ENCODE data around the gene MCF2L2.
"Not testable (repeated sequence)": the region's sequence is repeated elsewhere in the genome, so short reads cannot be mapped to it uniquely, and the experiment has no call there.

Gene MCF2L2

GRCh38 chr3:183378008-183378407, 50.4 kb downstream of the MCF2L2 start:
- FAIRE-seq (no peak), DNase-seq (ENCODE audit: insufficient read length) (no peak)
- TF ChIP-seq POLR2A (IDR thresholded peaks at IDR 0.05; ENCODE audit: low read depth, low read length) (no peak), POLR2AphosphoS5 (IDR thresholded peaks at IDR 0.05; ENCODE audit: low read depth, low read length) (no peak), TAF1 (IDR thresholded peaks at IDR 0.05; ENCODE audit: borderline replicate concordance, low read depth, low read length) (no peak)

GRCh38 chr3:183377307-183377959, 51.0 kb downstream of the MCF2L2 start:
- no peak for FAIRE-seq
- DNase-seq (ENCODE audit: insufficient read length), result no peak
- TF ChIP-seq TAF1 (IDR thresholded peaks at IDR 0.05; ENCODE audit: borderline replicate concordance, low read depth, low read length) (no peak), POLR2AphosphoS5 (IDR thresholded peaks at IDR 0.05; ENCODE audit: low read depth, low read length) (no peak), POLR2A (IDR thresholded peaks at IDR 0.05; ENCODE audit: low read depth, low read length) (no peak)

- FAIRE-seq, result no peak
- TF ChIP-seq TAF1 (IDR thresholded peaks at IDR 0.05; ENCODE audit: borderline replicate concordance, low read depth, low read length) (no peak), POLR2AphosphoS5 (IDR thresholded peaks at IDR 0.05; ENCODE audit: low read depth, low read length) (no peak), POLR2A (IDR thresholded peaks at IDR 0.05; ENCODE audit: low read depth, low read length) (no peak)
- DNase-seq (ENCODE audit: insufficient read length), result no peak
These were observed 52.6 kb downstream of the MCF2L2 start for GRCh38 chr3:183375787-183376186.

- FAIRE-seq (no peak), DNase-seq (ENCODE audit: insufficient read length) (no peak)
- TF ChIP-seq POLR2A (IDR thresholded peaks at IDR 0.05; ENCODE audit: low read depth, low read length) (no peak), TAF1 (IDR thresholded peaks at IDR 0.05; ENCODE audit: borderline replicate concordance, low read depth, low read length) (no peak), POLR2AphosphoS5 (IDR thresholded peaks at IDR 0.05; ENCODE audit: low read depth, low read length) (no peak)
These were observed 53.1 kb downstream of the MCF2L2 start for GRCh38 chr3:183375337-183375736.

- DNase-seq (ENCODE audit: insufficient read length) (no peak), FAIRE-seq (no peak)
- TF ChIP-seq POLR2A (IDR thresholded peaks at IDR 0.05; ENCODE audit: low read depth, low read length), result no peak
- TF ChIP-seq TAF1 (IDR thresholded peaks at IDR 0.05; ENCODE audit: borderline replicate concordance, low read depth, low read length), result no peak
- no peak for TF ChIP-seq POLR2AphosphoS5 (IDR thresholded peaks at IDR 0.05; ENCODE audit: low read depth, low read length)
These were observed 55.5 kb downstream of the MCF2L2 start for GRCh38 chr3:183372911-183373310.

GRCh38 chr3:183371600-183371968, 56.8 kb downstream of the MCF2L2 start:
- DNase-seq (ENCODE audit: insufficient read length); FAIRE-seq: not testable (repeated sequence)

- TF ChIP-seq POLR2AphosphoS5 (IDR thresholded peaks at IDR 0.05; ENCODE audit: low read depth, low read length), result no peak
- no peak for TF ChIP-seq TAF1 (IDR thresholded peaks at IDR 0.05; ENCODE audit: borderline replicate concordance, low read depth, low read length)
- TF ChIP-seq POLR2A (IDR thresholded peaks at IDR 0.05; ENCODE audit: low read depth, low read length), result no peak
- DNase-seq (ENCODE audit: insufficient read length), result no peak
These were observed 58.0 kb downstream of the MCF2L2 start for GRCh38 chr3:183370391-183370790.

GRCh38 chr3:183369627-183370026, 58.8 kb downstream of the MCF2L2 start:
- DNase-seq (ENCODE audit: insufficient read length), result no peak
- no peak for TF ChIP-seq POLR2AphosphoS5 (IDR thresholded peaks at IDR 0.05; ENCODE audit: low read depth, low read length)
- TF ChIP-seq POLR2A (IDR thresholded peaks at IDR 0.05; ENCODE audit: low read depth, low read length), result no peak
- TF ChIP-seq TAF1 (IDR thresholded peaks at IDR 0.05; ENCODE audit: borderline replicate concordance, low read depth, low read length), result no peak
- no peak for FAIRE-seq

More at GRCh38 chr3:183370391-183370790, 58.0 kb downstream of the MCF2L2 start:
- FAIRE-seq, result no peak

- DNase-seq (ENCODE audit: insufficient read length) (no peak), FAIRE-seq (no peak)
- no peak for TF ChIP-seq POLR2A (IDR thresholded peaks at IDR 0.05; ENCODE audit: low read depth, low read length)
- TF ChIP-seq TAF1 (IDR thresholded peaks at IDR 0.05; ENCODE audit: borderline replicate concordance, low read depth, low read length), result no peak
- no peak for TF ChIP-seq POLR2AphosphoS5 (IDR thresholded peaks at IDR 0.05; ENCODE audit: low read depth, low read length)
These were observed 59.3 kb downstream of the MCF2L2 start for GRCh38 chr3:183369117-183369516.

- TF ChIP-seq POLR2AphosphoS5 (IDR thresholded peaks at IDR 0.05; ENCODE audit: low read depth, low read length) (no peak), POLR2A (IDR thresholded peaks at IDR 0.05; ENCODE audit: low read depth, low read length) (no peak), TAF1 (IDR thresholded peaks at IDR 0.05; ENCODE audit: borderline replicate concordance, low read depth, low read length) (no peak)
- FAIRE-seq (no peak), DNase-seq (ENCODE audit: insufficient read length) (no peak)
These were observed 67.3 kb downstream of the MCF2L2 start for GRCh38 chr3:183360971-183361624.

- FAIRE-seq (no peak), DNase-seq (ENCODE audit: insufficient read length) (no peak)
- TF ChIP-seq POLR2AphosphoS5 (IDR thresholded peaks at IDR 0.05; ENCODE audit: low read depth, low read length) (no peak), POLR2A (IDR thresholded peaks at IDR 0.05; ENCODE audit: low read depth, low read length) (no peak), TAF1 (IDR thresholded peaks at IDR 0.05; ENCODE audit: borderline replicate concordance, low read depth, low read length) (no peak)
These were observed 69.4 kb downstream of the MCF2L2 start for GRCh38 chr3:183359036-183359435.

GRCh38 chr3:183357564-183358079, 70.8 kb downstream of the MCF2L2 start:
- TF ChIP-seq POLR2A (IDR thresholded peaks at IDR 0.05; ENCODE audit: low read depth, low read length) (no peak), TAF1 (IDR thresholded peaks at IDR 0.05; ENCODE audit: borderline replicate concordance, low read depth, low read length) (no peak), POLR2AphosphoS5 (IDR thresholded peaks at IDR 0.05; ENCODE audit: low read depth, low read length) (no peak)
- DNase-seq (ENCODE audit: insufficient read length), result no peak
- no peak for FAIRE-seq
